GM18499 (cell line): Measurements from ENCODE around the gene LRMDA.

ENCODE experiments used
- ATAC-seq: cut with Tn5 transposase; IDR thresholded peaks from one replicate; pipeline ENCODE4 v1.9.1; 2021; ENCODE audit warnings: moderate number of reproducible peaks; ENCODE audit not compliant: insufficient read depth, unreplicated experiment

The LRMDA gene

DNA sequence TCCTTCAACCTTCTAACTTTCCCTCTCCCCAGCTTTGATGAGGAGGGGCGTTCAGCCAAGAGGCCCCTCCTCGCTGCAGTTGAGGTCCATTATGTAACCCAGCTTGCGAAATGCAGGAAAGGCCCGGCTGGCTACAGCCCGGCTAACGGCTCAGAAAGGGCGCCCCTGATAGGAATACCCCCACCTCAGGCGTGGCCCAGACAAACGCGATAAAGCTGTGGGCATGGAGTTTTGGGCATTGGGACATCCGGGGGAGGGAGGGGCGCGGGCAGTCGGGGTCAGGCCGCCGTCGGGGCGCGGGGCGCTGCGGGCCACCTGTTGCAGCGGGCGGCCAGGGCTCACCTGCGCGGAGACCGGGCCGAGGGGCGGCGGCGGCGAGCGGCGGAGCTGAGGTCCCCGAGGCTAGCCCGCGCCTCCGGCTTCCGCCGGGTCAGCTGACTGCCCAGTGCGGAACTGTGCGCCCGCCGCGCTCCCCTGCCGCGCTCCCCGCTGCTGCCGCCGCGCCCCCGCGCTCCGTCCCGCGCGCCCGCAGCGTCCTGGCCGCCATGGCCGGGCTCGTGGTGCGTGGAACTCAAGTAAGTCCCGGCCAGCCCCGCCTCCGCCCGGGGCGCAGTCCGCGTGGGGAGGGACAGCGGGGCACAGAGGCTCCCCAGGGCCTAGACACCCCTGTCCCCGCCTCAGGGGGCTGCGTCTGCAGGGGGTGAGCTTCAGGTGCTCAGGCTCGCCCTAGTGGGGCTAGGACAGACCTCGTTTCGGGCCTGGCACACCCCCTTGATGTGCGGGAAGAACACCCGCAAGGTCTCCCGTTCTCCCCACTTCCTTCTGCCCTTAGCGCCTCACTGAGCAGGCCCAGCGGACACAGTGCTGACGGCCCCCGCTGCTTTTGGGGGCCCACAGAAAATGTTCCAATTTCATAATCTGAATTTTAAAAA is at the start of gene LRMDA:
Gene LRMDA (plus strand): TSS at position 445 of the 932 bp plus-strand sequence.
- no peak for ATAC-seq

DNA sequence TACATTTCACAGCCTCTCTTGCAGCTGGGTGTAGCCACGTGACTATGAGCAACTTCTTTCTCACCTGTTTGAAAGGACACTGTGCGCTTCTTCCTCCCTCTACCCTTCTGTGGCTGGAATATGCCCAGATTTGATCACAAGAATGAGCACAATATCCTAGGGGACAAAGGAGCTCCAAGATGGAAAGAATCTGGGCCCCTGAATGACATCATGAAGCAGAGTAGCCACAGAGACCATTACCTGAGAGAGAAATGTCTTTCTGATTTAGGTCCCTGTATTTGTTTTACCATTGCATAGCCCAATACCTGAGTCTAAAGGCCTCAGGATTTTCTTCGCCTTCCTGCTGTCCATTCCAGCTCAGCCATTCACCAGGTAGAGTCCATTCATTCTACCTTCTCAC is 45.3 kb upstream of the LRMDA start:
- ATAC-seq: no peak

DNA sequence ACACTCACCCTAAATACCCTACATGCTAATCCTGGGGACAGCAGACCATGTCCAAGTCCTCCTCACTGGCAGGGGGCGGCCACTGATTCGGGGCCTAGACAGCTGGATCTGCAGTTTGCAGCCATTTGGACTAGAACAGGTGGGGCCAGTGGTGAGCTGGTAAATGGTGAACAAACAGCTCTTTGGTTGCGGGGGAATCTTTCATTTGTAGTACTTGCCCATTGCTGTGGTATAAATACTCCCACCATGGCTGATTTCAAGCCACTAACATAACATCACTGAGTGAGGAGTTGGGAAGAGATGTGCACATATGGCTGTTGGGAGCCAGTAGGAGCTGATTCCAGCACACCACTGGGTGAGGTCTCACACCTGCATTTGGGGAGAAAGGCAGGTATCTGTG is 43.3 kb upstream of the LRMDA start:
- no peak for ATAC-seq

DNA sequence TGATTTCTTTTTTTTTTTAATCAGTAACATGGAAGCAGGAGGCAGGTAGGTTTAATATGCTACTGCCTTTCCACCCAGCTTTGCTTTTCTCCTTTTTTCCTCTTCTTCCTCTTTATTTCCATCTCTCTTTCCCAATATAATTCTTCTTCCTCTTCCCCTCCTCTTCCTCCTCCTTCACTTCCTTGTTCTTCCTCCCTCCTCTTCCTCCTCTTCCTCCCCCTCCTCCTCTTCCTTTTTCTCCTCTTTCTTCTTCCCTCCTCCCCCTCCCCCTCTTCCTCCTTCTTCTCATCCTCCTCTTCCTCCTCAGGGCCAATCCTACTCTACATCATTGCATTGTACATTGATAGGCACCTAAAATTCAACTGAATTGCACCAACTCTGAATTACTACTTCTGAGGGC is 41.2 kb upstream of the LRMDA start:
- no peak for ATAC-seq

DNA sequence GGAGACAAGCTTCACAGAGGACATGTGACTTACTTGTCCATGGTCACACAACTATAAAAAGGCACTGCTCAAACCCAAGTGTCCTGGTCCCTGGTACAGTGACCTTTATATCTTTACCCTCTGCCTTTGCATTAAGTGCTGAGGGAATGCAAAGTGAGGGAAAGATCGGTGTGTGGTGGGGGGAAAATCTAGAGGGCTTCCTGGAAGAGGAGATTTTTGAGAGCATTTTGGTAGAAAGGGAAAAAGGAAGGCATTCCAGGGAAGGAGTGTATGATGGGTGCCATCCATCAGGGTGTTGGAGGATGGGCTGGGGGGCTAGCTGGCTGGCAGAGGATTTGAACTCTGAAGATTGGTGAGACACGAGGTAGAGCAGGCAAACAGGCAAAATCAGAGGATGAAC is 39.2 kb upstream of the LRMDA start:
- ATAC-seq: no peak

DNA sequence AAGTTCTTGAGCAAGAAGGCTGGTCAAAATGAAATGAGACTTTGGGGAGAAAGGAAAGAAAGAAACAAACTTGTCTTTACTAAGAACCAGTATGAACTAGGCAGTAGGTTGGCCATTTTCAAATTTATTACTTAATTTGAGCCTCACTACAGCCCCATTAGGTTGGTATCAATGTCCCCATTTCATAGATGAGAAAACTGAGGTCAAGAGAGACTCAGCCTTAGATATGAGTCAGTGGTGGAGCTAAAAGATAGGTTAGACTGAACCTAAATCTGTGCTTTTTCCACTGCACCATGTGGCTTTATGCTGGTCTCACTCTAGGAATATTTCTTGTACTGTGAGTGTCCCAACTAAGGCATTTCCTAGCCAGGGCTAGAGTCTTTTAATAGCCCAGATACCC is 38.7 kb upstream of the LRMDA start:
- no peak for ATAC-seq

DNA sequence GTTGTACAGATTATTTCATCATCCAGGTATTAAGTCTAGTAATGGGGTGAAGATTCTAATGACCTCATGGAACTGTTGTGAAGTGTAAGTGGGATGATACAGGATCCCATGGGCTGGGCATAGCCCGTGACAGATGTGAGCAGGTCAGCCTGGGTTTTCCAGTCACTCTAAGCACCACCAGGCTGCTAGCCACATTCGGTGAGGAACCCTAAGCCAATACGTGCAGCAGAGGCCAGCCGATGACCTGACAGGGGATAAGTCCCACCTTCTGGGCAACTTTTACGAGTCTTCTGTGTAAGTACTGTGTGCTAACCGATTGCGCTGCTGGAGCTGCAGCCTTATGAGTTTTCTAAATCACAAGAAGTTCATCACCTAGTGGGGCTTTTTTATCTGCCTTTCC is 37.2 kb upstream of the LRMDA start:
- ATAC-seq: no peak

DNA sequence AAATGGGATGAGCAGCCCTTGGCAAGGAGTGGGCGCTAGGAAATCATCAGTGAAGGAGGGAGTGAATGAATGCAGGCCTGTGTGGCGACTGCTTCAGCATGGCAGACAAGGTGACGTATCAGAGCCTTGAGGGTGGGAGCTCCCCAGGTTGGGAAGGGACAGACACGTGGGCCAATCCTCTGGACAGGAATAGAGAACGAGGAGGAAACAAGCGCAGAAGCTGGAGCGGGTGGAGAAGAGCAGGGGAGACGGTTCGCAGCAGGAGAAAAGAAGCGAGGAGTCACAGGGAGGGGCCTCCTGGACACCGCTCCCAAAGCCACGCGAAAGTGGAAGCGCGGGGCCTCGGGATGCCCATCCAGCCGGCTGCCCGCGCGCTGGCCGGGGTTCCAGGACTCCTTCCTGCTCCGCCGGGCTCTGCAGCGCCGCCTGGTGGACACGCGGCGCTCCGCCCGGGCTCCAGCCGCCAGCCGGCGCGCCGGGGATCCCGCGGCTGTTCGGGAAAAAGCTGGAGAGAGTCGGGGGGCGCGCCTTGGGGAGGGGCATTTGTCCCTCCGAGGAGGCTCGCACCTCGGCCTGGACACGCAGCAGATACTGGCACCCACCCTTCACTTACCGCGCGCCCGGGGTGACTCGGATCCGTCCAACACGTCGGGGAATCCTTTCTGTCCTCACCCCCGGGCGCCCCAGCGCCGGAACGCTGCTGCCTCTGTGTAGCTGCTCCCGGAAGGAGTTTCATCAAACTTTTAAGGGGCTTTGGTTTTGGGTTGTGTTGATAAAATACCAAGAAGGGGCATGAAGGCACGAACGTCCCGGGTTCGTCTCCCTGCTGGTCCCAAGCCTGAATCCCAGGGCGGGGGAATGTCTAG is 36.1 kb upstream of the LRMDA start:
- no peak for ATAC-seq

DNA sequence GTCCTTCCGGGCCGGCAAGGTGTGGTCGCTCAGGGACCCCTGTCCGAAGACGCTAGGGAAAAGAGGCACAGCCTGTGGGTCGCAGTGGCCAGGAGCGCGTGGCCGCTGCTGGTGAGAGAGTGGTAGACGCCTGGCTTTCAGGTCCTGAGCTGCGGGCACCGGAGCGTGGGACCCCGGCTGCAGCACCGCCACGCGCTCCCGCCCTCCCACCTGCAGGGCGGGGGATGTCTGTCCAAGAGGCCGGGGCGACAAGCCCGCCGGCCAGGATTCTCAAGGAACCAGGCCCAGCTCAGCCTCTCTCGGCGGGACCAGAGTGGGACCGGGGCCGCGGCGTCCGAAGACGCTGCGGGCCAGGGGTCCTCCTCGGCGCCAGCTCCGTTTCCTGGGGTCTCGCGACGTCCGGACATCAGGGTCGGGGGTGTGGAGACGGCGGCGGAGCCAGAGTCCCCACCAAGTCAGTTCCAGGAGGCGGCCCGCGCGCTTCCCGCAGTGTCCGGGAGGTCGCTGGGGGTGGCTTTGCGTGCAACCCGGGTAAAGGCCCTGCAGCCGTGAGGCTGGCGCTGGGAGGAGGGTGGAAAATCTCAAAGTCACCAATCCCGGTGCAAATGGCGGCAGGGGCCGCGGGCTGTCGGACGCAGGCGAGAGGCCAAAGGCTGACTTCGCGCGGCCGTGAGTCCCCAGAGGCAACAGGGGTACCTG is 35.3 kb upstream of the LRMDA start:
- no peak for ATAC-seq

DNA sequence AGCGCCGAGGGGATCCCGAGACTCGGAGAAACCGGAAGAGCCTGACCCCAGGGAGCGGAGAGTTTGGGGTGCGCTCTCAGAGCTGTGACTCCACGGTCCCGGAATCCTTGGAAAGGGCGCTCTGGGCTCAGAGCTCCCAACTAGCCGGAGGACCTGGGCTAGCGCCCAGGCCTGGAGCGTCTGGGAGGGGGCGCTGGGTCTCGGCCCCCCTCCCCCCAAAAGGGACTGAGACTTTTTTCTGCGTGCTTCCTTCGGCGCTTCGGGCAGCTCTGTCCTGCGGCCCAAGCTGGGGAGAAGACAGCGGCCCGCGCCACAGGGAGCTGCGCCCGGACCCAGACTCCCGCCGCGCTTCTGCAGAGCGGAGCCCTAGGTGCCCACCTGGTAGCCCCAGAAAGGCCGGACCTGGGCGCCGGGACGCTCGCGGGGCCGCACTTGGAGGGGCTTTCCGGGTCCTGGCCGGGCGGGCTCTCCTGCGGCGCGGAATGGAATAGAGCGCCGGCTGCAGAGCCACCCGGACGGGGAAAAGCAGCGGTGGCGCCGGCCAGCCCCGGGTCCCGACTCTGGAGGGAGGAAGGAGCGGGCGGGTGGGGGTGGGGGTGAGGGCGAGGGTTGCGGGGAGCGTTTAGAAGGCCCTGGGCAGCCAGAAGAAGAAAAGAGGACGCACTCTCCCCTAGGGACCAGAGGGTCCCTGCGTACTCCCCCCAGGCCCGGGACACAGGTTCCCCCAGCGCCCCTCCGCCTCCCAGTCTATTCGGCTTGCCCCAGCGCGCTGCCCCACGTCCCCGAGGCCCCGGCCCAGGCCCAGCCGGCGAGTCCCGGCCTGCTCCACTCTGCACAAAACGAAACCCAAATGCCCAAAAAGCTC is 34.6 kb upstream of the LRMDA start:
- no peak for ATAC-seq

DNA sequence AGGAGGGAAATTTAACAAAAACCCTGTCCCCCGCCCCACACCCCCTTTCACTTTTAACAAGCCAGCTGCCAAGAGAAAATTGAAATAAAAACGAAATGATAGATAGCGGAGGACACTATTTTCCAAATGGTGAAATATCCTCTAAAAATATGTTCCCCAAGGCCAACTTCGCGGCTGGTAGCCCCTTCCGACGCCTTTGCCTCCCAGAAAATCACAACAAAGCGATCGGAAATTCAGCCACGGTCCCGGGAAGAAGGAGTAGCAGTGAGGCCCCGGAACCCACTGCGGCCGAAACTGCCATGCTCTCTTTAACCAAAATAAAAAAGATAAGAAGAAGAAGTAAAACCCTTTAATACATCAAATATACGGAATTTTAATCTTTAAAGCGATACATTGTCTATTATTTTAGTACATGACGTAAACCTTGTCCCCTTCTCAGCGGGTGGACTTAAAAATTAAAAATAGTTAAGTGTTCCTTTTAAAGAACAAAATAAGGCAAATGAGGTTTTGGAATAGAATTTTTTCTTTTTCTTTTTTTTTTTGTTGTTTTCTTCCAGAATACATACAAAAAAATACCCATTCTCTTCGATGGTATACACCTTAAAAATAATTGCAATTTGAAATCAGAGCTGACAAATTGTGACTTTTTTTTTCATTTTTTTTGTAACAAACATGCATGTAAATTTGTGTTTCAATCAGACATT is 33.8 kb upstream of the LRMDA start:
- ATAC-seq: no peak

DNA sequence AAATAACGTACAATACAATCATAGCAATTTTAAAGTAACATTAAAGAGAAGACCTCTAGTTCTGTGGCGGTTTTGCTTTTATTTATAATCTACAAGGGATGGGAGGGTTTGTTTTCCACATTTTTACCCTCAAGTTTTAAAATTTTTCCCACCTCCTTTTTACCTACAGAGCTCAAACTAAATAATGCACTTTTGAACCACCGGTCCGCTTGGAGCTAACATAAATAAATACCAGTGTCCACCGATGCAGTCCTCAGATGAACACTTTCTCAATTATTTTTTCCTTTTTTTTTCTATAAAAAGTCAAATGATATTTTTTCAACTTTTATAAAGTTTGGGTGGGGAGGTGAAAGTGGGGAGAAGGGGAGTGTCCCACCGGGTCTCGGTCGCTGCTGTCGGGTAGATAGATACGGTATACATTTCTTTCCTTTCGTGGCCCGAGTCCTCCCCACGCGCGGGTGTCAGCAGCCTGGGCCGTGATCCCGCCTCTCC is 33.2 kb upstream of the LRMDA start:
- ATAC-seq: no peak

DNA sequence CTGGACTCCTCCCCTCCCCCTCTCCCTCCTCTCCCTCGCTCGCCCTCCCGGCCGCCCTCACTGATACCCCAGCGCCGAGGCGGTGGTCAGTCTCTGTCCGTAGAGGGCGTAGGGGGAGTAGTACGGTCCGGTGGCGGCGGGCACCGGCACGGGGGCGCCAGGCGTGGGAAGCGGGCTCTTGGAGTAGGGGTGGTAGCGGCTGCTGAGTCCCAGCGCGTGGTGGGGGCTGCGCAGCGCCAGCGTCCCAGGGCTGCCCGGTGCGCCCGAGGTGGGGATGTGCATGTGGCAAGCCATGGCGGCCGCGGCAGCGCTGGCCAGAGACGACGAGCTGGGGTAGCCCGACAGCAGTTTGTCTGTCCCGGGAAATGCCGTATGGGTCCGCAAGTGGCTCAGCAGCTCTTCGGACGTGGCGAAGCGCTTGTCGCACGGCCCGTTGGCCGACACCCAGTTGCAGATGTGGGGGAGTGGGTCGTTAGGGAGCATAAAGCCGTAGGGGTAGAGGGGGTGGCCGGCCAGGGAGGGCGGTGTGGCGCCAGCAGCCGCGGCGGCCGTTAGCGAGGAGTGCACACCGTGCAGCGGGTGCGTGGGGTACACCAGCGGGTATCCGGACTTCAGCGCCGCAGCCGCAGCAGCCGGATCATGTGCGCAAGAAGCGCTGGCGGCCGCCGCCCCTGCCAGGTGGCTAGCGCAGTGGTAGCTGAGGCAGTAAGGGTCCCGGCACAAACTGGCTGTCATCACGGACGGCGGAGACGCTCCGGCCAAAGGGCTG is 32.5 kb upstream of the LRMDA start:
- no peak for ATAC-seq

DNA sequence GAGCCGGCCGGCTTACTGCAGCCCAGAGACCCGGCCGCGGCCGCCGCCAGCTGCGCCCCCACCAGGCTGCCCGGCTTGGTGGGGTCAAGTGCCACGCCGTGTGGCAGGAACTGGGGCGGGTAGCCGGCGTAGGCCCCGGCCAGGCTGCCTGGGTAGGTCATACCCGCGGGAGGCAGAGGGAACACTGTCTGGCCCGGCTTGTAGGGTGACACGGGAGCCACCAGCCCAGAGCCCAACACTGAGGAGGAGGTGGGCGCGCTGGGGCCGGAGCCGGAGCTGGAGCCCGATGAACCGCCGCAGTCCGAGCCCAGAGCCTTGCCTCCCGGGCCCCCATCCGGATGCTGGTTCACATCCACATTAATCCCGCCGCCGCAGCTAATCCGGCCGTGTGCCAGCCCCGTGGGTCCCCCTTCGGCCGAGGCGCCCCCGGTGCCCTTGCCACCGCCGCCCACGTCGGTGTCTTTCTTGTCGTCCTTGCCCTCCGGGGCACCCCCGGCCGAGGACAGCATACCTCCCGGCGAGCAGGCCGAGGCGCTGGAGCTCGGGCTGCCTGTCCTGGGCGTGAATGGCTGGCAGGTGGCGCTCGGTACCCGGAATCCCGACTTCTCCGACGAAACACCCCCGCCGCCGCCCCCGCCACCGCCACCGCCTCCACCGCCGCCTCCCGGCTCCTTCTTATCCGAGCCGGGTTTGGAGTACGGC is 31.8 kb upstream of the LRMDA start:
- ATAC-seq: no peak

DNA sequence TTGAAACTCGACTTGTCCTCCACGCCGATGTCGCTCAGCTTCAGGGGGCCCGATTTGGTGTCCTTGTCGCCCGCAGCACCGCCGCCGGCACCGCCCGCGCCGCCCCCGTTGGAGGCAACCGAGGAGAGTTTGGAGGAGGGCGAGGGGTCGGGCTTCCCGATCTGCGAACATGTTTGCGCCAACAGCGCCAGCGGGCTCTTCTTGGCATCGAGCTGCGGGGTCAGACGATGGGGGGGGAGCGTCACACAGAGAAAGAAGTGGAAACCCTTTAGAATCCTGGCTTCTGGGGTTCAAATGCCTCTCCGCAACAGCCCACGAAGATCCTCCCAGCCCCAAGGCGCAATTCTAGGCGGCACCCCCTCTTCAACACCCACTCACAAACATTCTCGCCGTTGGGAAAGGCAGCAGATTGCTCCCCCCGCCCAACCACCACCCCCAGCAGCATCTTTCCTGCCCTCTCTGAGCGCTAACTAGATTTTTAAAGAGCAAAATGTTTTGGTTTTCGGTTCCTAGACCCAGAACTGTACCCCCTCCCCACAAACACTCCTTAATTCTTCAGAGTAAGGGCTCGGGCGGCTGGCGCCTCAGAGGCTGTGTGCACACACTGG is 31.2 kb upstream of the LRMDA start:
- ATAC-seq: no peak

DNA sequence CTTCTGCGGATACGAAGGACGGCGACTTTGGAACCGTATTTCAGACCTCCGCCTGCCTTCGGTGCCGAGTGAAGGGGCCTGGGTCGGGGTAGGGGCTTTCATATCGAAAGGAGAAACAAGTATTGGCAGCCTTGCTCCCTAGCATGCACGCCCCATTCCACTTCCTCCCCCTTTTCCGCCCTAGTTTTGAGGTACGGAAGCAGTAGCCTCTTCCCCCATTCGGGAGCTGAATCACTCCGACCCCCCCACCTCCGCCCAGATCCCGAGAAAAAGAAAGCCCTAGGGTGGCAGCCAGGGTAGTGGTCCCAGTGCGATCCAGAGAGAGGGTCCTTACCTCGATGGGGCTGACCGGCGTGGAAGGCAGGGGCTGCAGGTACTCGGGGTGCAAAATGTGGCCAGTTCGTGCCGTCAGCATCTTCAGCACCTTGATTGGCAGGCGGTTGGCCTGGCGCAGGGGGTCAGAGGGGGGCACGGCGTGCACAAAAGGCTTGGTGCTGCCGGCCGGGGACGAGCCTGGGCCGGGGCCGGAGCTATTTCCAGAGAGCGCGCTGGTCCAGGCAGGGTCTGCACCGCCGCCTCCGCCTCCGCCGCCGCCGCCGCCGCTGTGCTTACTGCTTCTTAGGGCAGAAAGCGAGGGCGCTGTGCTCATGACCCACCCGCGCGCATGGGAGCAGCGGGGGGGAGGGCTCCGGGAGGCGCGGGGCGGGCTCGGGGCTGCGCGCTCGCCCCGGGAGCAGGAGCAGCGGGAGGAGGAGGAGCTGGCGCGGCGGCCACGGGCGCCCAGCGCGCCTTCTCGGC is 30.5 kb upstream of the LRMDA start:
- no peak for ATAC-seq
